C4-2B (cell line): ENCODE results near the gene MAN2B2.

ENCODE experiments used
- H3K27ac ChIP-seq: fragments of 450-650 bp; 2 replicates; pipeline ENCODE4 v1.5.1; 2017
- CTCF ChIP-seq: fragments of 450-650 bp; conservative IDR thresholded peaks from 2 replicates; pipeline ENCODE4 v1.5.1; 2017; ENCODE audit warnings: mild to moderate bottlenecking
- ZFX ChIP-seq: fragments of 450-650 bp; IDR thresholded peaks from 2 replicates; pipeline ENCODE4 v1.6.1; 2017

The MAN2B2 gene

GRCh38 chr4:6610856-6611430, 36.0 kb downstream of the MAN2B2 start:
- TF ChIP-seq ZFX, result no peak
- no peak for TF ChIP-seq CTCF
- H3K27ac ChIP-seq, result no peak overlapping the region

DNA sequence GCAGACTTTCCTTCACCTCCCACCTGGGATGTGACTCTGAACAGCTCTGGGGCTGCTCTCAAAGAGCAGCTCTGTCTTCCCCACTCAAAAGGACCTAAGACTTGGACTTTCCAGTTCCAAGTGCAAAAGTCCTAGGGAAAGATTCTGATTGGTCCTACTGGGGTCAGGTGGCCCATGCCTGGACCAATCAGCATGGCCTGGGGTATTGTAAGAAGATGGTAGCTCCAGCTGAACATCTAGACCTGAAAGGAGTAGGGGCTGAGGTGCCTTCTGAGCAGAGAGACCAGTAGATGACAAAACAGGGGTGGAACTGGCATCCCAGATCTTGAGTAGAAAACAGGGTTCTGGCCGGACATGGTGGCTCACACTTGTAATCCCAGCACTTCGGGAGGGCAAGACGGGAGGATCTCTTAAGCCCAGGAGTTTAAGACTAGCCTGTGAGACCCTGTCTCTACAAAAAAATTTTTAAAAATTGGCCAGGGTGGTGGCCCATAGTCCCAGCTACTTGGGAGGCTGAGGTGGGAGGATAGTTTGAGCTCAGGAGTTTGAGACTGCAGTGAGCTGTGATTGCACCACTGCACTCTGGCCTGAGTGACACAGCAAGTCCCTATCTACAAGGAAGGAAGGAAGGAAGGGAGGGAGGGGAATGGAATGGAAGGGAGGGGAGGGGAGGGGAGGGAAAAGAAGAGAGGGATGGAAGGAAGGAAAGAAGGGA, 38.1 kb downstream of the MAN2B2 start:
- H3K27ac ChIP-seq, result no peak overlapping the region
- TF ChIP-seq ZFX (no peak), CTCF (no peak)

DNA sequence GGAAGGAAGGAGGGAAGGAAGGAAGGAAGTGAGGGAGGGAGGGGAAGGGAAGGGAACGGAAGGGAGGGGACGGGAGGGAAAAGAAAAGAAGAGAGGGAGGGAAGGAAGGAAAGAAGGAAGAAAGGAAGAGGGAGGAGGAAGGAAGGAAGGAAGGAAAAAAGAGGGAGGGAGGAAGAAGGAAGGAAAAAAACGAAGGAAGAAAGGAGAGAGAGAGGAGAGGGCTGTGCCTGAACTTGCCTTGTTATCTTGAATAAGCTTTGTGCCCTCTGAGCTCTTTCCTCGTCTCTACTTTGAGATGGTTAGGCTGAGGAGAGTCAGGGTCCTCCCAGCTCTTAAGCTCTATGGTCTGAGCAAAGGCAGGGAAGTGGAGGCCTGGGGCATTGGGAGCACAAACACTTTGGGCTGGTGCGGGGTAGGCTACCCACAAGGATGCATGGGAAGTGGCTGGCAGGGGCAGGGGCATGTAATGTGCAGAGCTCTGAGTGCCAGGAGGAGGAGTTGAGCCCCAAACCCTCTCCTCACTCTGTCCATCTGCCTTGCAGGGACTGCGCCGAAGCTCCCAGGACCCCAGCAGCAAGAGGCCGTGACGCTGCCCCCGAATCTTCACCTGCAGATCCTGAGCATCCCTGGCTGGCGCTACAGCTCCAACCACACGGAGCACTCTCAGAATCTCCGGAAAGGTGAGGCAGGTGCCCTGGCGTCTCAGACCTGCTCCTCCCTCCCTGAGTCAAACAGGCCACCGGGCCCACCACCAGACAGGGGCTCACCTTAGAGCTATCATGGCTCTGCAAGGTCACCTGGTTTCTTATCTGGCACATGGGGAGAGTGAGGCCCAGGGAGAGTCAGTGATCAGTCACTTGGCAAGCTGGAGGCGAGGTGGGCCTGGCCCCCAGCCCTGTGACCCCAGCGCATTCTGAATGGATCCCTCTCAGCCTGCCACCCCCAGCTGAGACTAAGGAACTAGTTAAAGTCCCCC, 39.0 kb downstream of the MAN2B2 start:
- no peak overlapping the region for H3K27ac ChIP-seq
- TF ChIP-seq ZFX (no peak), CTCF (no peak)

DNA sequence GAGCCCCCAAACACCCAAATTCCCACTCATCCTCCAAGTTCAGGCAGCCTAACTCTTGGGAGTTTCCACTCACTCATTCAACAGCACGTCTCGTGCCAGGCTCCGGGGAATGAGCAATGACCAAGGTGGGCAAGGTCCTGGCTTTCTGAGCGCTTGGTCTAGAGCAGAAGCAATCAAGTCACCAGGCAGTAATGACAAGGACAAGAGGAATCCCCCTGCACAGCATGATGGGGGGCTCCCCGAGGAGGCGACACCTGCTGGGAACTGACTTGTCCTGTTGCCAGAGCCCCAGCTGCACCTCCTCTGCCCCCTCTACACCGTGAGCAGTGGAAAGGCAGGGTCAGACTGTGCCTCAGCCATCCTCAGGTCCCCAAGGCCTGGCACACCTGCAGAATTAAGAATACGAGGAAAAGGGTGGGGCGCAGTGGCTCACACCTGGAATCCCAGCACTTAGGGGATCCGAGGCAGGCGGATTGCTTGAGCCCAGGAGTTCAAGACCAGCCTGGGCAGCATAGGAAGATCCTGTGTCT, 39.8 kb downstream of the MAN2B2 start:
- TF ChIP-seq ZFX (no peak), CTCF (no peak)

GRCh38 chr4:6616087-6616995, 41.4 kb downstream of the MAN2B2 start:
- no peak for TF ChIP-seq ZFX
- TF ChIP-seq CTCF, result no peak
- no peak overlapping the region for H3K27ac ChIP-seq

More for the DNA sequence above, 39.8 kb downstream of the MAN2B2 start:
- no peak overlapping the region for H3K27ac ChIP-seq

- TF ChIP-seq ZFX (no peak), CTCF (no peak)
These were observed 42.3 kb downstream of the MAN2B2 start for GRCh38 chr4:6617246-6617645.

More at GRCh38 chr4:6617246-6617645, 42.3 kb downstream of the MAN2B2 start:
- H3K27ac ChIP-seq, result no peak overlapping the region
